Upper lobe of left lung (tissue), 6 donors: ENCODE results near the gene RBM44. TPM values are rescaled to one million over a fixed set of nuclear protein-coding genes. Genes with fewer than 3 reads are reported as not detected.
"Not testable (repeated sequence)": the region's sequence is repeated elsewhere in the genome, so short reads cannot be mapped to it uniquely, and the experiment has no call there.

ENCODE experiments used
- ATAC-seq, 2 donors: fragments of 200-7000 bp; cut with Tn5 transposase; one replicate each; pipeline ENCODE4 v1.9.1; 2022; ENCODE audit warnings: mild to moderate bottlenecking in 2 of 2, moderate library complexity in 2 of 2; ENCODE audit not compliant: low FRiP score in 2 of 2
- DNase-seq, 2 donors: peaks; one replicate each; pipeline ENCODE4 v3.0.0-alpha.2; 2019 to 2020
- H3K27ac ChIP-seq, 4 donors: fragments of 200-600 bp; sonication (generic); one replicate each; pipeline ENCODE4 v1.5.1; 2016 to 2019
- H3K27me3 ChIP-seq, 4 donors: fragments of 200-600 bp; sonication (generic); one replicate each; pipeline ENCODE4 v1.5.1; 2017 to 2019
- H3K36me3 ChIP-seq, 4 donors: fragments of 200-600 bp; sonication (generic); one replicate each; pipeline ENCODE4 v1.5.1; 2016 to 2019
- H3K4me1 ChIP-seq, 4 donors: fragments of 200-600 bp; sonication (generic); one replicate each; pipeline ENCODE4 v1.5.1; 2018 to 2019
- H3K4me3 ChIP-seq, 4 donors: fragments of 200-600 bp; sonication (generic); one replicate each; pipeline ENCODE4 v1.5.1; 2017 to 2019; ENCODE audit warnings: mild to moderate bottlenecking in 2 of 4, moderate library complexity in 1 of 4
- H3K9me3 ChIP-seq, 4 donors: fragments of 200-600 bp; sonication (generic); one replicate each; pipeline ENCODE4 v1.5.1; 2018 to 2019
- CTCF ChIP-seq, 6 experiments: fragments of 450-650 bp in 4 of 6; fragments of 200-600 bp in 2 of 6; sonication (generic) in 2 of 6; IDR thresholded peaks; one replicate each; pipeline ENCODE4 v1.5.1; 2016 to 2019; ENCODE audit warnings: antibody characterized with exemption in 6 of 6
- EP300 ChIP-seq, 4 donors: sonication (generic); formaldehyde crosslinking; IDR thresholded peaks; one replicate each; pipeline ENCODE4 v1.5.1; 2017; ENCODE audit warnings: antibody characterized with exemption in 4 of 4, control low read depth in 2 of 4
- POLR2A ChIP-seq, 4 donors: fragments of 450-650 bp; IDR thresholded peaks; one replicate each; pipeline ENCODE4 v1.5.1; 2016 to 2017; ENCODE audit warnings: antibody characterized with exemption in 4 of 4, mild to moderate bottlenecking in 2 of 4
- POLR2AphosphoS5 ChIP-seq, 2 donors: sonication (generic); formaldehyde crosslinking; IDR thresholded peaks; one replicate each; pipeline ENCODE4 v1.5.1; 2017; ENCODE audit warnings: antibody characterized with exemption in 2 of 2
- WGBS, 2 donors: methylation state at CpG; one replicate each; pipeline ENCODE4 v1.1.5; 2017 to 2018; 5-methylcytosine and 5-hydroxymethylcytosine counted together
- total RNA-seq, 6 donors: library from RNA; depleted of rRNA in 4 of 6; stranded (reverse); fragments of >200 nt in 4 of 6; gene quantifications; one replicate each; pipeline versions ENCODE4 v1.1.0 to v1.2.1, GENCODE V29; 2016 to 2021
- donor health status: DM: no; HTN: no; CAD: no; lungs with moderate emphysema.
- donor health status: DM: no; HTN: yes; CAD: no; lungs with severe emphysema.

The RBM44 gene
- total RNA-seq, 6 donors from 2014 or later, result 0.44 to 2.8 (median 1.5) TPM

- Histone ChIP-seq H3K4me3 (no peak overlapping the region), H3K27me3 (no peaks in the 10 kb centered on the region), H3K27ac (no peak overlapping the region), H3K36me3 (no peaks in the 10 kb centered on the region), H3K4me1 (no peaks in the 10 kb centered on the region), H3K9me3 (no peaks in the 10 kb centered on the region)
- ATAC-seq (no peak), DNase-seq (no peak)
- TF ChIP-seq CTCF (IDR thresholded peaks at IDR 0.05), result no peak
- TF ChIP-seq POLR2AphosphoS5 (IDR thresholded peaks at IDR 0.05), result no peak
- TF ChIP-seq EP300 (IDR thresholded peaks at IDR 0.05), result no peak
- no peak for TF ChIP-seq POLR2A (IDR thresholded peaks at IDR 0.05)
- WGBS, 2 donors, result 69 to 80% methylated on average over 3 of the region's 3 CpGs
Measured at GRCh38 chr2:237835372-237835771, 36.8 kb downstream of the RBM44 start.

GRCh38 chr2:237841051-237841450, 42.5 kb downstream of the RBM44 start:
- ATAC-seq (no peak), DNase-seq (no peak)
- Histone ChIP-seq H3K9me3 (no peaks in the 10 kb centered on the region), H3K4me1 (no peaks in the 10 kb centered on the region), H3K27me3 (no peaks in the 10 kb centered on the region), H3K4me3 (no peak overlapping the region), H3K27ac (no peak overlapping the region), H3K36me3 (no peaks in the 10 kb centered on the region)
- TF ChIP-seq EP300 (IDR thresholded peaks at IDR 0.05), result no peak
- TF ChIP-seq POLR2A (IDR thresholded peaks at IDR 0.05), result no peak
- no peak for TF ChIP-seq CTCF (IDR thresholded peaks at IDR 0.05)
- no peak for TF ChIP-seq POLR2AphosphoS5 (IDR thresholded peaks at IDR 0.05)
- 74 to 87% methylated on average over 4 of the region's 4 CpGs for WGBS, 2 donors

- ATAC-seq, H3K27me3 ChIP-seq, DNase-seq, H3K27ac ChIP-seq, H3K9me3 ChIP-seq, H3K36me3 ChIP-seq, H3K4me1 ChIP-seq, H3K4me3 ChIP-seq: not testable (repeated sequence)
- 95 to 100% methylated on average over 7 to 12 of the region's 12 CpGs for WGBS, 2 donors
Measured at GRCh38 chr2:237848940-237849339, 50.4 kb downstream of the RBM44 start.

- no peak for TF ChIP-seq POLR2AphosphoS5 (IDR thresholded peaks at IDR 0.05)
- no peak for TF ChIP-seq POLR2A (IDR thresholded peaks at IDR 0.05)
- no peak for TF ChIP-seq CTCF (IDR thresholded peaks at IDR 0.05)
- no peak for TF ChIP-seq EP300 (IDR thresholded peaks at IDR 0.05)
- no peaks in the 10 kb centered on the region for H3K9me3 ChIP-seq
- H3K27ac ChIP-seq, result no peak overlapping the region
- WGBS, 2 donors, result 75 to 88% methylated on average over 3 of the region's 3 CpGs
- DNase-seq (no peak), ATAC-seq (no peak)
- H3K36me3 ChIP-seq, result no peaks in the 10 kb centered on the region
- H3K4me1 ChIP-seq, result peaks cover 3 to 8% (median 5%) of the 10 kb centered on the region in 4 donors
- H3K27me3 ChIP-seq, result peaks cover 0 to 6% (median 1%) of the 10 kb centered on the region in 4 donors
- no peak overlapping the region for H3K4me3 ChIP-seq
Measured at GRCh38 chr2:237854295-237854694, 55.7 kb downstream of the RBM44 start.

GRCh38 chr2:237857791-237858190, 59.2 kb downstream of the RBM44 start:
- WGBS, 2 donors, result 83 to 89% methylated on average over 7 to 8 of the region's 8 CpGs
- Histone ChIP-seq H3K4me1 (peaks cover 5 to 22% (median 10%) of the 10 kb centered on the region in 4 donors), H3K27ac (no peak overlapping the region), H3K4me3 (no peak overlapping the region), H3K9me3 (no peaks in the 10 kb centered on the region), H3K27me3 (peaks cover 0 to 13% (median 4%) of the 10 kb centered on the region in 4 donors), H3K36me3 (no peaks in the 10 kb centered on the region)
- DNase-seq, result no peak
- ATAC-seq, result no peak
- TF ChIP-seq POLR2A (IDR thresholded peaks at IDR 0.05) (no peak), EP300 (IDR thresholded peaks at IDR 0.05) (no peak), CTCF (IDR thresholded peaks at IDR 0.05) (no peak), POLR2AphosphoS5 (IDR thresholded peaks at IDR 0.05) (no peak)
